MCF 10A (cell line): ENCODE results near the gene RNF212. TPM values are rescaled to one million over a fixed set of nuclear protein-coding genes. Genes with fewer than 3 reads are reported as not detected.

ENCODE experiments used
- BruUV-seq: library from RNA; stranded (reverse); fragments of 400-500 nt; replicated peaks from 2 replicates; lab custom pipeline; 2021; lab: Mats Ljungman, UMichigan
- CTCF ChIA-PET: fragments of 300-600 bp; sonication (Branson Sonifier 250); formaldehyde crosslinking; extraction: SDS; loops from one replicate; lab custom pipeline; 2021; ENCODE audit warnings: antibody characterized with exemption, inconsistent platforms; lab: Yijun Ruan, JAX
- POLR2A ChIA-PET: fragments of 300-600, 350-650 bp; sonication (Branson Sonifier 250); formaldehyde crosslinking; extraction: SDS; loops from one replicate; lab custom pipeline; 2020; ENCODE audit warnings: antibody characterized with exemption, inconsistent platforms; lab: Yijun Ruan, JAX
- DNase-seq: peaks from one replicate; pipeline ENCODE4 v3.0.0-alpha.2; 2018; ENCODE audit not compliant: unreplicated experiment
- H3K27ac Mint-ChIP-seq: one replicate; pipeline ENCODE4 v1.8.0; 2022; ENCODE audit warnings: mild to moderate bottlenecking, low read depth, mixed read lengths; ENCODE audit not compliant: unreplicated experiment
- H3K27me3 Mint-ChIP-seq: one replicate; pipeline ENCODE4 v1.8.0; 2022; ENCODE audit warnings: mixed read lengths; ENCODE audit not compliant: insufficient read depth, unreplicated experiment
- H3K36me3 Mint-ChIP-seq: one replicate; pipeline ENCODE4 v1.8.0; 2022; ENCODE audit warnings: mild to moderate bottlenecking, moderate library complexity, mixed read lengths; ENCODE audit not compliant: insufficient read depth, unreplicated experiment
- H3K4me1 Mint-ChIP-seq: one replicate; pipeline ENCODE4 v1.8.0; 2022; ENCODE audit warnings: mixed read lengths; ENCODE audit not compliant: insufficient read depth, unreplicated experiment
- H3K4me3 Mint-ChIP-seq: one replicate; pipeline ENCODE4 v1.8.0; 2022; ENCODE audit warnings: mild to moderate bottlenecking, moderate library complexity, mixed read lengths; ENCODE audit not compliant: unreplicated experiment
- H3K9me3 Mint-ChIP-seq: one replicate; pipeline ENCODE4 v1.8.0; 2022; ENCODE audit warnings: mixed read lengths; ENCODE audit not compliant: unreplicated experiment
- intact Hi-C: fragments of 100-400 bp; cut with micrococcal nuclease; formaldehyde crosslinking; loops from 2 replicates; pipeline ENCODE4 v1.14.1; 2022
- total RNA-seq: library from RNA; stranded (reverse); gene quantifications from 2 replicates; pipeline ENCODE4 v1.2.3, GENCODE V29; 2022
- TF ChIP-seq, protein P1 (sequence below): fragments of 200-600 bp; IDR thresholded peaks from one replicate; pipeline ENCODE4 v1.8.0; 2022; ENCODE audit warnings: antibody characterized with exemption, mild to moderate bottlenecking; ENCODE audit not compliant: unreplicated experiment

Gene RNF212
- total RNA-seq, 1 experiment from 2014 or later, result not detected

DNA sequence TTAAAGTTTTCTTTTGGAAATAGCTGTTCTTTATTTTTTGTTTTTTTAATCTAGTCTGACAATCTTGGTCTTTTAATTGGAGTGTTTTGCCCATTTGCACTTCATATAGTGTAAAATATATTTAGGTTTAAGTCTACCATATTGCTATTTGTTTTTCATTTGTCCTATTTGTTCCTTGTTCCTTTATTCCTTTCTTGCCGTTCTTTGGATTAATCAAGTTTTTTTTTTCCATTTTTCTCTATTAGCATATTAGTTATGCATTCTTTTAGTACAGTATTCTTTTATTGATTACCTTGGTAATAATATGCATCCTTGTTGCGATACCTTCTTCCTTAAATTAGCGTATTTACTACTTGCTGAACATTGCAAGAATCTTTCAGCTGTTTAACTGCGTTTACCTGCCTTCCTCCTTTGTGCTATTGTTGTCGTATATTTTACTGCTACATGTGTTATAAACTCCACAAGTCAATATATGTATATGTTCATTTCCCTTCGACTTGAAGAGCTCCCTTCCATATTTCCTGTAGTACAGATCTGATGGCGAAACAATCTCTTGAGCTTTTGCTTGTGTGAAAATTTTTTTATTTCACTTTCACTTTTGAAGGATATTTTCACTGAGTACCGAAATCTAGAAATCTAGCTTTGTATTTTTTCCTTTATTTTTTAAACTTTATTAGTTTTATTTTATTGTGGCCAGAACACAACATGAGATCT lies 23.9 kb upstream of the RNF212 start:
- no peak overlapping the region for H3K27ac Mint-ChIP-seq
- peaks cover 47% of the 10 kb centered on the region for H3K27me3 Mint-ChIP-seq
- no peaks in the 10 kb centered on the region for H3K36me3 Mint-ChIP-seq
- no peak overlapping the region for H3K4me3 Mint-ChIP-seq
- POLR2A ChIA-PET, result interaction anchor here (0.8 to 1.7 kb wide), 3 partner anchors 40 to 209 kb away, joined by 3 to 6 read pairs (median 4); partner anchors contain the start of gene UVSSA
- no TSS peak for BruUV-seq
- TF ChIP-seq, protein P1, sequence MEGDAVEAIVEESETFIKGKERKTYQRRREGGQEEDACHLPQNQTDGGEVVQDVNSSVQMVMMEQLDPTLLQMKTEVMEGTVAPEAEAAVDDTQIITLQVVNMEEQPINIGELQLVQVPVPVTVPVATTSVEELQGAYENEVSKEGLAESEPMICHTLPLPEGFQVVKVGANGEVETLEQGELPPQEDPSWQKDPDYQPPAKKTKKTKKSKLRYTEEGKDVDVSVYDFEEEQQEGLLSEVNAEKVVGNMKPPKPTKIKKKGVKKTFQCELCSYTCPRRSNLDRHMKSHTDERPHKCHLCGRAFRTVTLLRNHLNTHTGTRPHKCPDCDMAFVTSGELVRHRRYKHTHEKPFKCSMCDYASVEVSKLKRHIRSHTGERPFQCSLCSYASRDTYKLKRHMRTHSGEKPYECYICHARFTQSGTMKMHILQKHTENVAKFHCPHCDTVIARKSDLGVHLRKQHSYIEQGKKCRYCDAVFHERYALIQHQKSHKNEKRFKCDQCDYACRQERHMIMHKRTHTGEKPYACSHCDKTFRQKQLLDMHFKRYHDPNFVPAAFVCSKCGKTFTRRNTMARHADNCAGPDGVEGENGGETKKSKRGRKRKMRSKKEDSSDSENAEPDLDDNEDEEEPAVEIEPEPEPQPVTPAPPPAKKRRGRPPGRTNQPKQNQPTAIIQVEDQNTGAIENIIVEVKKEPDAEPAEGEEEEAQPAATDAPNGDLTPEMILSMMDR, result no peak
- intact Hi-C loops, result no loop called here
- H3K9me3 Mint-ChIP-seq, result no peaks in the 10 kb centered on the region
- no peaks in the 10 kb centered on the region for H3K4me1 Mint-ChIP-seq
- DNase-seq, result no peak
- CTCF ChIA-PET, result interaction anchor here (0.5 to 0.9 kb wide), 5 partner anchors 14 to 265 kb away, joined by 3 to 4 read pairs (median 3); no protein-coding TSS in a partner anchor

DNA sequence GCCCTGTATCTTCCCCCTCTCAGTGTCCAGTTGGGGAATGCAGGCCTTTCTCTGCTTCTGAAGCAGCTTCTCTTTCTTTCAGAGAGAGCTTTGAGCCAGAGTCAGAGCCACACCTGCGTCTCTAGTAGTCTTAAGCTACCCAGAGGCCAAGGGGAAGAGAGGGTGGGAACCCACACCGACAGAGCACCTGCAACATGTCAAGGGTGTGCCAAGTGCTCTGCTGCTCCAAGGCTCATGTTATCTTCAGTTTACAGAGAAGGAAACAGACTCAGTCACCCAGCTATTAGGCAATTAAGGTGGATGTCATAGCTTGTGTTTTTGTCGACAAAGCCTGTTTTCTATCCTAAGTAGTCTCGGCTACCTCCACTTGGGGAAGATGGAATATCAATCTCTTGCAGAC lies 22.7 kb upstream of the RNF212 start:
- no peak overlapping the region for H3K27ac Mint-ChIP-seq
- CTCF ChIA-PET, result interaction anchor here (0.6 to 1.5 kb wide), 4 partner anchors 42 to 379 kb away, joined by 3 to 4 read pairs (median 4); no protein-coding TSS in a partner anchor
- H3K27me3 Mint-ChIP-seq, result peaks cover 36% of the 10 kb centered on the region
- no peaks in the 10 kb centered on the region for H3K9me3 Mint-ChIP-seq
- no peak for DNase-seq
- H3K36me3 Mint-ChIP-seq, result no peaks in the 10 kb centered on the region
- intact Hi-C loops, result no loop called here
- BruUV-seq, result no TSS peak
- no peak overlapping the region for H3K4me3 Mint-ChIP-seq
- H3K4me1 Mint-ChIP-seq, result no peaks in the 10 kb centered on the region
- POLR2A ChIA-PET, result interaction anchor here (0.7 to 1.7 kb wide), 3 partner anchors 14 to 210 kb away, joined by 3 to 6 read pairs (median 4); partner anchors contain the start of gene UVSSA
- TF ChIP-seq, protein P1, result no peak

DNA sequence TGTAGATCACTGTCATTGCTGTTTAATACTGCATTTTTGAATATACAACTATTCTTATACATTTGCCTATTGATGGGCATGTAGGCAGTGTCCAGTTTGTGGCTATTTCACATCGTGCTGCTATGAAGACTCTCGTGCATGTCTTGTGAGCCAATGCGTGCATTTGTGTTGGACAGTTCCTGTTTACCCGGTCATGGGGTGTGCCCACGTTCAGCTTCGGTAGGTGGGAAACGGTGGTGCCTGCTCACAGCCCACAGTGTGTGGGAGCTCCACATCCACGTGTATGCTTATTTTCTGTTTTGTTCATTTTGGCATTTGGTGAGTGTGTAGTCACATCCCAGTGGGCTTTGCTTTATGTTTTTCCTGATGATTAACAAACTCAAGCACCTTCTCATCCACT lies 19.7 kb upstream of the RNF212 start:
- no peak overlapping the region for H3K4me3 Mint-ChIP-seq
- CTCF ChIA-PET, result interaction anchor here (4.6 kb wide), 1 partner anchor 135 kb away, joined by 36 read pairs; no protein-coding TSS in a partner anchor

More for the DNA sequence above, 19.7 kb upstream of the RNF212 start:
- DNase-seq, result no peak
- intact Hi-C loops, result no loop called here
- Mint-ChIP-seq H3K36me3 (no peaks in the 10 kb centered on the region), H3K9me3 (no peaks in the 10 kb centered on the region), H3K27me3 (peaks cover 31% of the 10 kb centered on the region), H3K27ac (no peak overlapping the region), H3K4me1 (no peaks in the 10 kb centered on the region)
- TF ChIP-seq, protein P1, result no peak
- no TSS peak for BruUV-seq
- POLR2A ChIA-PET, result no interaction called here
